Peyer's patch (tissue), 4 donors: Measurements from ENCODE around the gene TBX3. TPM values are rescaled to one million over a fixed set of nuclear protein-coding genes. Genes with fewer than 3 reads are reported as not detected.

ENCODE experiments used
- DNase-seq, 3 donors: peaks; one replicate each; pipeline ENCODE4 v3.0.0-alpha.2; 2017 to 2019
- H3K27ac ChIP-seq, 4 donors: fragments of 200-600 bp; sonication (generic); one replicate each; pipeline ENCODE4 v1.5.1; 2016 to 2019
- H3K27me3 ChIP-seq, 2 donors: fragments of 200-600 bp; sonication (generic); one replicate each; pipeline ENCODE4 v1.5.1; 2019
- H3K36me3 ChIP-seq, 3 donors: fragments of 200-600 bp; sonication (generic); one replicate each; pipeline ENCODE4 v1.5.1; 2016 to 2019
- H3K4me1 ChIP-seq, 4 donors: fragments of 200-600 bp; sonication (generic); one replicate each; pipeline ENCODE4 v1.5.1; 2016 to 2019
- H3K4me3 ChIP-seq, 4 donors: fragments of 200-600 bp; sonication (generic); 1 replicate in 3 of 4; 2 replicates in 1 of 4; pipeline ENCODE4 v1.5.1; 2016 to 2019; ENCODE audit warnings: mild to moderate bottlenecking in 1 of 4
- H3K9me3 ChIP-seq, 4 donors: fragments of 200-600 bp; sonication (generic); one replicate each; pipeline ENCODE4 v1.5.1; 2016 to 2019; ENCODE audit warnings: mild to moderate bottlenecking in 1 of 4
- CTCF ChIP-seq, 6 experiments: fragments of 450-650 bp in 4 of 6; fragments of 200-600 bp in 2 of 6; sonication (generic) in 1 of 6; IDR thresholded peaks; one replicate each; pipeline ENCODE4 v1.5.1; 2017 to 2019; ENCODE audit warnings: antibody characterized with exemption in 6 of 6, mild to moderate bottlenecking in 3 of 6, moderate library complexity in 1 of 6
- POLR2A ChIP-seq, 2 donors: fragments of 450-650 bp; IDR thresholded peaks; one replicate each; pipeline ENCODE4 v1.5.1; 2017; ENCODE audit warnings: antibody characterized with exemption in 2 of 2, mild to moderate bottlenecking in 2 of 2, moderate library complexity in 2 of 2
- total RNA-seq, 4 donors: library from RNA; depleted of rRNA; stranded (reverse); fragments of >200 nt; gene quantifications; one replicate each; pipeline ENCODE4 v1.1.0, GENCODE V29; 2016

Gene TBX3
- total RNA-seq, 4 donors from 2014 or later: 50.3 to 90.0 (median 80.2) TPM

GRCh38 chr12:114662512-114663177 lies 21.3 kb downstream of the TBX3 start:
- no peak overlapping the region for H3K27ac ChIP-seq

DNA sequence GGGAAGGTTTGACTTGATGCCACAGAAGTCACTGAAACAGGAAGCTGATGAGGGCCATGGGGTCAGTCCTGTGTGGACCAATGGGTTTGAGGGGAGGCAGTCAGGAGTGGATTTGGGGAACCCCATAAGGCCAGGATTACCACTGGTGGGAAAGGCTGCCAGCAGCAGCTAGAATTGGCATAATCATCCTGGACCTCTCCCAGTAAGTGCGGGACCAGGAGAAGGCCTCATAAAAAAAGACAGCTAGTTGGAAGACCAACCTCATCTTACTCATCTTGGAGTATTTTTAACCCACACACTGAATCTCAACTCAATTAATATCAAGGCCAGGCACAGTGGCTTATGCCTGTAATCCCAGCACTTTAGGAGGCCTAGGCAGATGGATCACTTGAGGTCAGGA lies 22.7 kb downstream of the TBX3 start:
- no peak overlapping the region for H3K4me3 ChIP-seq
- H3K4me1 ChIP-seq: peaks cover 0 to 13% (median 0%) of the 10 kb centered on the region in 4 donors
- no peaks in the 10 kb centered on the region for H3K27me3 ChIP-seq
- DNase-seq: no peak
- H3K27ac ChIP-seq: no peak overlapping the region
- no peaks in the 10 kb centered on the region for H3K9me3 ChIP-seq
- no peak for TF ChIP-seq POLR2A (IDR thresholded peaks at IDR 0.05)
- TF ChIP-seq CTCF (IDR thresholded peaks at IDR 0.05): no peak
- H3K36me3 ChIP-seq: no peaks in the 10 kb centered on the region

More at GRCh38 chr12:114662512-114663177, 21.3 kb downstream of the TBX3 start:
- DNase-seq: peak; percentile 52 to 92 (median 87)
- Histone ChIP-seq H3K36me3 (no peaks in the 10 kb centered on the region), H3K27me3 (no peaks in the 10 kb centered on the region), H3K4me1 (peaks cover 0 to 20% (median 0%) of the 10 kb centered on the region in 4 donors), H3K9me3 (no peaks in the 10 kb centered on the region), H3K4me3 (no peak overlapping the region)
- no peak for TF ChIP-seq POLR2A (IDR thresholded peaks at IDR 0.05)
- TF ChIP-seq CTCF (IDR thresholded peaks at IDR 0.05): peak; percentile 61 to 98 (median 94)

DNA sequence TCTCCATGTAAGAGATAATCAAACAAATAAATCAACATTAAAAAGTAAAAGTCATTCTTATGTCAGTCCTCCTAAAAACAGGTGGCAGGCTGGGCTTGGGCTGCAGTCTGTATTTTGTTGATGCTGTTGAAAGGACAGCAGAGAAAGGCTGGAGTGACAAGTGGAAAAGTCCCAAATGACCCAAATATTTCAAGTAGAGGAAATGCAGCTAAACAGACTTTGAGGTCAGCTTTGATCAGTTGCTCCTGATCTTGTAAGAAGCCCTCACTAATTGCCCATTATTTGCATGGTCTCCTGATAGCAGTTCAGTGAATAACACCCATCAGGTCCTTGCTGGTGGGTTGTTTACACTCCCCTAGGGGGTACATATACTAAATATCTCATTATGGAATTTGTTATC lies 24.9 kb downstream of the TBX3 start:
- no peak overlapping the region for H3K4me3 ChIP-seq
- H3K27me3 ChIP-seq: no peaks in the 10 kb centered on the region
- H3K36me3 ChIP-seq: no peaks in the 10 kb centered on the region
- H3K27ac ChIP-seq: no peak overlapping the region
- no peaks in the 10 kb centered on the region for H3K9me3 ChIP-seq
- DNase-seq: no peak
- TF ChIP-seq CTCF (IDR thresholded peaks at IDR 0.05) (no peak), POLR2A (IDR thresholded peaks at IDR 0.05) (no peak)
- H3K4me1 ChIP-seq: no peaks in the 10 kb centered on the region

GRCh38 chr12:114658002-114658441 lies 26.0 kb downstream of the TBX3 start:
- H3K27ac ChIP-seq: no peak overlapping the region
- no peaks in the 10 kb centered on the region for H3K27me3 ChIP-seq
- no peak for TF ChIP-seq POLR2A (IDR thresholded peaks at IDR 0.05)
- no peak for TF ChIP-seq CTCF (IDR thresholded peaks at IDR 0.05)
- no peaks in the 10 kb centered on the region for H3K36me3 ChIP-seq
- no peak overlapping the region for H3K4me3 ChIP-seq
- no peaks in the 10 kb centered on the region for H3K9me3 ChIP-seq
- no peaks in the 10 kb centered on the region for H3K4me1 ChIP-seq
- no peak for DNase-seq

- no peak for TF ChIP-seq POLR2A (IDR thresholded peaks at IDR 0.05)
- TF ChIP-seq CTCF (IDR thresholded peaks at IDR 0.05): no peak
- H3K36me3 ChIP-seq: no peaks in the 10 kb centered on the region
- H3K4me1 ChIP-seq: no peaks in the 10 kb centered on the region
- H3K27ac ChIP-seq: no peak overlapping the region
- DNase-seq: no peak
- no peaks in the 10 kb centered on the region for H3K27me3 ChIP-seq
- no peaks in the 10 kb centered on the region for H3K9me3 ChIP-seq
- H3K4me3 ChIP-seq: no peak overlapping the region
Observed at GRCh38 chr12:114657597-114657920, 26.4 kb downstream of the TBX3 start.
